SK-N-SH (cell line): Measurements from ENCODE around the gene NEMP1.

ENCODE experiments used
- CHD2 ChIP-seq: fragments of 150-350 bp; IDR thresholded peaks from 2 replicates; pipeline ENCODE4 v1.6.1; 2018; ENCODE audit warnings: low read length; ENCODE audit not compliant: partially characterized antibody
- ELF1 ChIP-seq: IDR thresholded peaks from 2 replicates; pipeline ENCODE4 v1.4.0; 2012
- EP300 ChIP-seq, 2 experiments: IDR thresholded peaks; 2 replicates each; pipeline versions ENCODE4 v1.4.0 to v1.6.1; 2012; ENCODE audit warnings: borderline replicate concordance in 1 of 2, low read depth in 1 of 2, low read length in 1 of 2
- FOXM1 ChIP-seq: IDR thresholded peaks from 2 replicates; pipeline ENCODE4 v1.4.0; 2012; ENCODE audit warnings: low read depth, mild to moderate bottlenecking
- RFX5 ChIP-seq: IDR thresholded peaks from 2 replicates; pipeline ENCODE4 v1.6.1; 2012; ENCODE audit warnings: mild to moderate bottlenecking, improper control_type of control experiment, low read length
- SIN3A ChIP-seq: IDR thresholded peaks from 2 replicates; pipeline ENCODE4 v1.6.1; 2012; ENCODE audit warnings: low read depth, mild to moderate bottlenecking, low read length, moderate library complexity, borderline replicate concordance
- SMC3 ChIP-seq: IDR thresholded peaks from 2 replicates; pipeline ENCODE4 v1.6.1; 2012; ENCODE audit warnings: low read depth, low read length, improper control_type of control experiment
- TCF12 ChIP-seq: IDR thresholded peaks from 2 replicates; pipeline ENCODE4 v1.4.0; 2012
- TEAD4 ChIP-seq: IDR thresholded peaks from 2 replicates; pipeline ENCODE4 v1.4.0; 2012; ENCODE audit warnings: mild to moderate bottlenecking, borderline replicate concordance; ENCODE audit not compliant: insufficient read depth
- YY1 ChIP-seq: IDR thresholded peaks from 2 replicates; pipeline ENCODE4 v1.4.0; 2012; ENCODE audit warnings: low read depth, mild to moderate bottlenecking
- ZBTB33 ChIP-seq: IDR thresholded peaks from 2 replicates; pipeline ENCODE4 v1.4.0; 2012; ENCODE audit warnings: low read depth, borderline replicate concordance
- TF ChIP-seq, protein P1 (sequence below): fragments of 200-600 bp; sonication (generic); IDR thresholded peaks from 2 replicates; pipeline ENCODE4 v1.6.1; 2017; ENCODE audit warnings: antibody characterized with exemption, mild to moderate bottlenecking, moderate library complexity
- TF ChIP-seq, protein P2 (sequence below): IDR thresholded peaks from 2 replicates; pipeline ENCODE4 v1.4.0; 2012; ENCODE audit warnings: low read depth

- TF ChIP-seq, protein P1, sequence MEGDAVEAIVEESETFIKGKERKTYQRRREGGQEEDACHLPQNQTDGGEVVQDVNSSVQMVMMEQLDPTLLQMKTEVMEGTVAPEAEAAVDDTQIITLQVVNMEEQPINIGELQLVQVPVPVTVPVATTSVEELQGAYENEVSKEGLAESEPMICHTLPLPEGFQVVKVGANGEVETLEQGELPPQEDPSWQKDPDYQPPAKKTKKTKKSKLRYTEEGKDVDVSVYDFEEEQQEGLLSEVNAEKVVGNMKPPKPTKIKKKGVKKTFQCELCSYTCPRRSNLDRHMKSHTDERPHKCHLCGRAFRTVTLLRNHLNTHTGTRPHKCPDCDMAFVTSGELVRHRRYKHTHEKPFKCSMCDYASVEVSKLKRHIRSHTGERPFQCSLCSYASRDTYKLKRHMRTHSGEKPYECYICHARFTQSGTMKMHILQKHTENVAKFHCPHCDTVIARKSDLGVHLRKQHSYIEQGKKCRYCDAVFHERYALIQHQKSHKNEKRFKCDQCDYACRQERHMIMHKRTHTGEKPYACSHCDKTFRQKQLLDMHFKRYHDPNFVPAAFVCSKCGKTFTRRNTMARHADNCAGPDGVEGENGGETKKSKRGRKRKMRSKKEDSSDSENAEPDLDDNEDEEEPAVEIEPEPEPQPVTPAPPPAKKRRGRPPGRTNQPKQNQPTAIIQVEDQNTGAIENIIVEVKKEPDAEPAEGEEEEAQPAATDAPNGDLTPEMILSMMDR = no peak
- TF ChIP-seq RFX5 (no peak), ZBTB33 (no peak), SIN3A (no peak), YY1 (no peak), CHD2 (no peak), TEAD4 (no peak), SMC3 (no peak), FOXM1 (no peak), EP300 (IDR thresholded peaks at IDR 0.05; ENCODE audit: borderline replicate concordance in 1 of 2, low read depth in 1 of 2, low read length in 1 of 2) (no peak), TCF12 (no peak), ELF1 (no peak)
- TF ChIP-seq, protein P2, sequence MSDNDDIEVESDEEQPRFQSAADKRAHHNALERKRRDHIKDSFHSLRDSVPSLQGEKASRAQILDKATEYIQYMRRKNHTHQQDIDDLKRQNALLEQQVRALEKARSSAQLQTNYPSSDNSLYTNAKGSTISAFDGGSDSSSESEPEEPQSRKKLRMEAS = no peak
Observed at GRCh38 chr12:57116580-57117281, 38.1 kb upstream of the NEMP1 start.
